ENCODE measurements around the gene FHIP1A. TPM values are rescaled to one million over a fixed set of nuclear protein-coding genes. Genes with fewer than 3 reads are reported as not detected.
A peak's percentile ranks its signal among the peaks of the same experiment; 100 is the strongest.

The FHIP1A gene
- total RNA-seq, 4 donors from 2014 or later = 34.7 to 143 (median 78.3) TPM

- Histone ChIP-seq H3K4me3 (no peak overlapping the region), H3K9me3 (no peaks in the 10 kb centered on the region), H3K36me3 (no peaks in the 10 kb centered on the region), H3K27me3 (no peaks in the 10 kb centered on the region), H3K4me1 (peaks cover 38 to 78% of the 10 kb centered on the region in 2 donors), H3K27ac (peak overlapping the region; percentile 83 to 90 (median 89))
- TF ChIP-seq POLR2A (IDR thresholded peaks at IDR 0.05) = no peak
- no peak for TF ChIP-seq CTCF (IDR thresholded peaks at IDR 0.05 in 4 of 5, conservative IDR thresholded peaks at IDR 0.05 in 1 of 5)
- in situ Hi-C loops (cut with MboI; ENCODE audit: low sequenced_read_pairs in 4 of 4) = no loop called here
- no peak for ATAC-seq
- intact Hi-C loops (cut with DNase I; ENCODE audit: low total_unique reads) = no loop called here
- DNase-seq = no peak
Observed at GRCh38 chr4:151438154-151438553, 29.2 kb downstream of the FHIP1A start.

GRCh38 chr4:151439320-151439719 is 30.3 kb downstream of the FHIP1A start:
- in situ Hi-C loops (cut with MboI; ENCODE audit: low sequenced_read_pairs in 4 of 4) = no loop called here
- TF ChIP-seq POLR2A (IDR thresholded peaks at IDR 0.05) (no peak), CTCF (IDR thresholded peaks at IDR 0.05 in 4 of 5, conservative IDR thresholded peaks at IDR 0.05 in 1 of 5) (no peak)
- intact Hi-C loops (cut with DNase I; ENCODE audit: low total_unique reads) = no loop called here

GRCh38 chr4:151442002-151442401 is 33.0 kb downstream of the FHIP1A start:
- DNase-seq = no peak
- intact Hi-C loops (cut with DNase I; ENCODE audit: low total_unique reads) = no loop called here

More at GRCh38 chr4:151439320-151439719, 30.3 kb downstream of the FHIP1A start:
- Histone ChIP-seq H3K9me3 (no peaks in the 10 kb centered on the region), H3K36me3 (no peaks in the 10 kb centered on the region), H3K4me3 (no peak overlapping the region), H3K27ac (peak overlapping the region in 1 of 4 donors; percentile 8), H3K4me1 (peaks cover 38 to 72% of the 10 kb centered on the region in 2 donors), H3K27me3 (no peaks in the 10 kb centered on the region)
- DNase-seq (no peak), ATAC-seq (no peak)

GRCh38 chr4:151443247-151443646 is 34.3 kb downstream of the FHIP1A start:
- Histone ChIP-seq H3K27me3 (no peaks in the 10 kb centered on the region), H3K27ac (no peak overlapping the region), H3K9me3 (no peaks in the 10 kb centered on the region), H3K4me1 (peaks cover 28 to 50% of the 10 kb centered on the region in 2 donors), H3K36me3 (no peaks in the 10 kb centered on the region), H3K4me3 (no peak overlapping the region)
- DNase-seq (no peak), ATAC-seq (no peak)
- TF ChIP-seq POLR2A (IDR thresholded peaks at IDR 0.05) = no peak
- no peak for TF ChIP-seq CTCF (IDR thresholded peaks at IDR 0.05 in 4 of 5, conservative IDR thresholded peaks at IDR 0.05 in 1 of 5)
- intact Hi-C loops (cut with DNase I; ENCODE audit: low total_unique reads) = no loop called here
- in situ Hi-C loops (cut with MboI; ENCODE audit: low sequenced_read_pairs in 4 of 4) = no loop called here

More at GRCh38 chr4:151442002-151442401, 33.0 kb downstream of the FHIP1A start:
- in situ Hi-C loops (cut with MboI; ENCODE audit: low sequenced_read_pairs in 4 of 4) = no loop called here
- Histone ChIP-seq H3K9me3 (no peaks in the 10 kb centered on the region), H3K4me3 (no peak overlapping the region), H3K4me1 (peaks cover 30 to 61% of the 10 kb centered on the region in 2 donors), H3K36me3 (no peaks in the 10 kb centered on the region), H3K27ac (peak overlapping the region in 1 of 4 donors; percentile 38), H3K27me3 (no peaks in the 10 kb centered on the region)
- TF ChIP-seq POLR2A (IDR thresholded peaks at IDR 0.05) = no peak
- TF ChIP-seq CTCF (IDR thresholded peaks at IDR 0.05 in 4 of 5, conservative IDR thresholded peaks at IDR 0.05 in 1 of 5) = no peak
- ATAC-seq = no peak

- no peak overlapping the region for H3K27ac ChIP-seq
- in situ Hi-C loops (cut with MboI; ENCODE audit: low sequenced_read_pairs in 4 of 4) (no loop called here), intact Hi-C loops (cut with DNase I; ENCODE audit: low total_unique reads) (no loop called here)
- H3K27me3 ChIP-seq = no peaks in the 10 kb centered on the region
- H3K4me3 ChIP-seq = no peak overlapping the region
- ATAC-seq (no peak), DNase-seq (no peak)
- TF ChIP-seq POLR2A (IDR thresholded peaks at IDR 0.05) (no peak), CTCF (IDR thresholded peaks at IDR 0.05 in 4 of 5, conservative IDR thresholded peaks at IDR 0.05 in 1 of 5) (no peak)
- H3K9me3 ChIP-seq = no peaks in the 10 kb centered on the region
- H3K36me3 ChIP-seq = no peaks in the 10 kb centered on the region
- peaks cover 28 to 52% of the 10 kb centered on the region in 2 donors for H3K4me1 ChIP-seq
Observed at GRCh38 chr4:151443752-151444151, 34.8 kb downstream of the FHIP1A start.

All from gastrocnemius medialis (tissue), 4 donors.